IMR-90 (cell line): Measurements from ENCODE around the gene TSSK3. TPM values are rescaled to one million over a fixed set of nuclear protein-coding genes. Genes with fewer than 3 reads are reported as not detected.

Source experiments
- ATAC-seq: fragments of 200-7000 bp; cut with Tn5 transposase; 2 replicates; pipeline ENCODE4 v1.9.1; 2020; ENCODE audit warnings: low read depth, mild to moderate bottlenecking, moderate library complexity
- BruUV-seq: library from RNA; stranded (reverse); fragments of 400-500 nt; replicated peaks from 2 replicates; lab custom pipeline; 2021; lab: Mats Ljungman, UMichigan
- CTCF ChIA-PET: fragments of 300-600 bp; formaldehyde crosslinking; extraction: SDS; loops from one replicate; lab custom pipeline; 2021; ENCODE audit warnings: antibody characterized with exemption; lab: Yijun Ruan, JAX
- POLR2A ChIA-PET: fragments of 300-600 bp; sonication (Branson Sonifier 250); formaldehyde crosslinking; loops from one replicate; lab custom pipeline; 2022; ENCODE audit warnings: antibody characterized with exemption; ENCODE audit not compliant: unreplicated experiment; lab: Charles Lee
- DNase-seq: peaks from one replicate; pipeline ENCODE4 v3.0.0; 2013
- H2AFZ ChIP-seq: replicated peaks from 2 replicates; pipeline ENCODE3; 2013; ENCODE audit warnings: low read length, mild to moderate bottlenecking; ENCODE audit not compliant: poor library complexity
- H2AK5ac ChIP-seq: 2 replicates; pipeline ENCODE4 v1.6.1; 2013; ENCODE audit warnings: low read depth, low read length, inconsistent platforms
- H2AK9ac ChIP-seq: replicated peaks from 2 replicates; pipeline ENCODE3; 2013; ENCODE audit warnings: mild to moderate bottlenecking, low read depth, low read length, moderate library complexity; ENCODE audit not compliant: poor library complexity
- H2BK120ac ChIP-seq: 2 replicates; pipeline ENCODE4 v1.6.1; 2013; ENCODE audit warnings: low read depth, low read length, inconsistent platforms
- H2BK15ac ChIP-seq: 3 replicates; pipeline ENCODE4 v1.6.1; 2013; ENCODE audit warnings: low read depth, low read length, inconsistent platforms
- H2BK20ac ChIP-seq: 2 replicates; pipeline ENCODE4 v1.6.1; 2013; ENCODE audit warnings: low read depth, mild to moderate bottlenecking, inconsistent platforms, low read length, moderate library complexity
- H2BK5ac ChIP-seq: 2 replicates; pipeline ENCODE4 v1.6.1; 2013; ENCODE audit warnings: mild to moderate bottlenecking, low read depth, low read length, inconsistent platforms; ENCODE audit not compliant: poor library complexity, severe bottlenecking
- H3K14ac ChIP-seq: replicated peaks from 2 replicates; pipeline ENCODE4 v1.6.1; 2013; ENCODE audit warnings: low read depth, low read length, inconsistent platforms
- H3K18ac ChIP-seq: 2 replicates; pipeline ENCODE4 v1.6.1; 2013; ENCODE audit warnings: low read depth, low read length, control low read depth
- H3K23ac ChIP-seq: 2 replicates; pipeline ENCODE4 v1.6.1; 2013; ENCODE audit warnings: low read depth, low read length, inconsistent platforms
- H3K27ac ChIP-seq: 2 replicates; pipeline ENCODE4 v1.5.1; 2013; ENCODE audit warnings: mild to moderate bottlenecking, control low read depth, low read length; ENCODE audit not compliant: insufficient read depth
- H3K27me3 ChIP-seq: 2 replicates; pipeline ENCODE4 v1.6.1; 2013; ENCODE audit warnings: low read length; ENCODE audit not compliant: control insufficient read depth, insufficient read depth
- H3K36me3 ChIP-seq: 2 replicates; pipeline ENCODE4 v1.6.1; 2013; ENCODE audit warnings: low read length, mixed read lengths; ENCODE audit not compliant: control insufficient read depth, insufficient read depth
- H3K4ac ChIP-seq: 2 replicates; pipeline ENCODE4 v1.6.1; 2013; ENCODE audit warnings: low read depth, low read length, inconsistent platforms
- H3K4me1 ChIP-seq: 2 replicates; pipeline ENCODE4 v1.6.1; 2013; ENCODE audit warnings: low read length, mixed read lengths; ENCODE audit not compliant: control insufficient read depth, insufficient read depth
- H3K4me2 ChIP-seq: 2 replicates; pipeline ENCODE4 v1.6.1; 2013; ENCODE audit warnings: low read depth, mild to moderate bottlenecking, control low read depth, low read length, moderate library complexity
- H3K4me3 ChIP-seq: 2 replicates; pipeline ENCODE4 v1.5.1; 2013; ENCODE audit warnings: low read depth, mild to moderate bottlenecking, control low read depth, low read length, moderate library complexity; ENCODE audit not compliant: insufficient read depth
- H3K56ac ChIP-seq: 2 replicates; pipeline ENCODE4 v1.6.1; 2013; ENCODE audit warnings: low read length, inconsistent platforms; ENCODE audit not compliant: insufficient read depth; ENCODE audit errors: extremely low read depth
- H3K79me1 ChIP-seq, 2 experiments: 2 replicates each; pipeline ENCODE4 v1.6.1; 2013; ENCODE audit warnings: low read length in 2 of 2, inconsistent platforms in 1 of 2, low read depth in 1 of 2
- H3K9ac ChIP-seq: 2 replicates; pipeline ENCODE4 v1.6.1; 2013; ENCODE audit warnings: low read depth, low read length, control low read depth
- H3K9me1 ChIP-seq: 2 replicates; pipeline ENCODE4 v1.6.1; 2013; ENCODE audit warnings: low read length, inconsistent platforms; ENCODE audit not compliant: insufficient read depth
- H3K9me3 ChIP-seq: 2 replicates; pipeline ENCODE4 v1.6.1; 2013; ENCODE audit warnings: low read length; ENCODE audit not compliant: control insufficient read depth, insufficient read depth
- H4K20me1 ChIP-seq: 2 replicates; pipeline ENCODE4 v1.6.1; 2013; ENCODE audit warnings: low read length, inconsistent platforms; ENCODE audit not compliant: insufficient read depth
- H4K5ac ChIP-seq: 2 replicates; pipeline ENCODE4 v1.6.1; 2013; ENCODE audit warnings: mild to moderate bottlenecking, low read depth, low read length, control low read depth
- H4K8ac ChIP-seq, 2 experiments: 2 replicates each; pipeline ENCODE4 v1.6.1; 2013; ENCODE audit warnings: low read depth in 2 of 2, low read length in 2 of 2, control low read depth in 1 of 2, inconsistent platforms in 1 of 2
- H4K91ac ChIP-seq: 2 replicates; pipeline ENCODE4 v1.6.1; 2013; ENCODE audit warnings: low read depth, low read length, inconsistent platforms; ENCODE audit not compliant: insufficient read depth
- CEBPB ChIP-seq: IDR thresholded peaks from 2 replicates; pipeline ENCODE4 v1.6.1; 2012; ENCODE audit warnings: low read depth, low read length, improper control_type of control experiment
- CHD1 ChIP-seq: IDR thresholded peaks from 2 replicates; pipeline ENCODE4 v1.6.1; 2012; ENCODE audit warnings: low read depth, low read length, improper control_type of control experiment
- CTCF ChIP-seq: conservative IDR thresholded peaks from 2 replicates; pipeline ENCODE4 v1.5.1; 2012; ENCODE audit warnings: mild to moderate bottlenecking, low read depth, low read length, improper control_type of control experiment
- ELK1 ChIP-seq: fragments of 150-350 bp; IDR thresholded peaks from 2 replicates; pipeline ENCODE4 v1.6.1; 2016; ENCODE audit warnings: low read depth, mild to moderate bottlenecking, low read length, moderate library complexity, borderline replicate concordance
- FOS ChIP-seq: fragments of 150-350 bp; IDR thresholded peaks from 2 replicates; pipeline ENCODE4 v1.6.1; 2016; ENCODE audit warnings: low read depth, low read length
- MAFK ChIP-seq: IDR thresholded peaks from 2 replicates; pipeline ENCODE4 v1.6.1; 2012; ENCODE audit warnings: low read depth, low read length, improper control_type of control experiment
- MAZ ChIP-seq: IDR thresholded peaks from 2 replicates; pipeline ENCODE4 v1.6.1; 2012; ENCODE audit warnings: low read depth, mild to moderate bottlenecking, low read length, improper control_type of control experiment, moderate library complexity, borderline replicate concordance
- MXI1 ChIP-seq: IDR thresholded peaks from 2 replicates; pipeline ENCODE4 v1.6.1; 2012; ENCODE audit warnings: low read depth, mild to moderate bottlenecking, low read length, moderate library complexity, borderline replicate concordance
- NFE2L2 ChIP-seq: fragments of 150-350 bp; IDR thresholded peaks from 2 replicates; pipeline ENCODE4 v1.6.1; 2016; ENCODE audit warnings: low read depth, mild to moderate bottlenecking, low read length
- POLR2A ChIP-seq: IDR thresholded peaks from 2 replicates; pipeline ENCODE4 v1.6.1; 2012; ENCODE audit warnings: mild to moderate bottlenecking, low read depth, low read length
- RAD21 ChIP-seq: IDR thresholded peaks from 2 replicates; pipeline ENCODE4 v1.6.1; 2012; ENCODE audit warnings: low read length, improper control_type of control experiment
- RFX5 ChIP-seq: IDR thresholded peaks from 2 replicates; pipeline ENCODE4 v1.8.0; 2012; ENCODE audit warnings: low read depth, mild to moderate bottlenecking, low read length, moderate library complexity
- SMC3 ChIP-seq: fragments of 150-350 bp; IDR thresholded peaks from 2 replicates; pipeline ENCODE4 v1.6.1; 2016; ENCODE audit warnings: low read depth, mild to moderate bottlenecking, antibody characterized with exemption, low read length, moderate library complexity
- WGBS, 2 experiments: methylation state at CpG; one replicate each; pipeline versions ENCODE4 v1.1.5 to v1.1.7; 2013; ENCODE audit warnings: missing lambda C conversion rate in 2 of 2; ENCODE audit not compliant: insufficient read length in 1 of 2; ENCODE audit errors: extremely low coverage in 2 of 2; 5-methylcytosine and 5-hydroxymethylcytosine counted together
- dilution Hi-C: fragments of 300-500 bp; cut with HindIII; formaldehyde crosslinking; loops from one replicate; pipeline ENCODE4 v1.14.3; 2018; ENCODE audit warnings: low sequenced_read_pairs; ENCODE audit not compliant: unreplicated experiment
- in situ Hi-C: fragments of 300-500 bp; cut with MboI; formaldehyde crosslinking; loops from 3 replicates; pipeline ENCODE4 v1.14.3; 2019; ENCODE audit warnings: low sequenced_read_pairs, inconsistent platforms, mixed read lengths
- intact Hi-C: fragments of 100-400 bp; cut with micrococcal nuclease; formaldehyde crosslinking; loops from 2 replicates; pipeline ENCODE4 v1.10.0; 2022
- polyA plus RNA-seq, 3 experiments: library from polyadenylated mRNA; depleted of rRNA; stranded (reverse); fragments of >200 nt; gene quantifications; 2 replicates each; pipeline ENCODE4 v1.2.3, GENCODE V29; 2012; ENCODE audit warnings: low replicate concordance in 1 of 3
- total RNA-seq: library from RNA; depleted of rRNA; stranded (reverse); fragments of >200 nt; gene quantifications from 2 replicates; pipeline ENCODE4 v1.2.3, GENCODE V29; 2012

Gene TSSK3
- total and polyA plus RNA-seq, 2 of the 4 experiments (the other 2 are of a cell fraction) = 0.96 TPM; not detected in 1

- ChIA-PET POLR2A (no interaction called here), CTCF (interaction anchor here (0.6 to 2.9 kb wide), 9 partner anchors 10 to 499 kb away, joined by 3 to 15 read pairs (median 4); partner anchors contain the start of gene DCDC2B)
- peak; percentile 84 for DNase-seq
- TF ChIP-seq SMC3 = peak; percentile 83
- TF ChIP-seq MAFK = no peak
- TF ChIP-seq MXI1 = no peak
- peak; percentile 32; the same call in 1 of the 2 replicates for TF ChIP-seq MAZ
- TF ChIP-seq FOS = 0 out of 2 replicates have a peak, but pooled peaks have one; percentile 14
- TF ChIP-seq CEBPB = no peak
- peak; percentile 91 for TF ChIP-seq CTCF
- peak; percentile 91 for TF ChIP-seq RAD21
- TF ChIP-seq CHD1 = no peak
- no peak for TF ChIP-seq NFE2L2
- TF ChIP-seq RFX5 = no peak
- no peak for TF ChIP-seq ELK1
- 0 out of 2 replicates have a peak, but pooled peaks have one; percentile 32 for TF ChIP-seq POLR2A
- H3K9ac ChIP-seq = no peak overlapping the region
- H2AK9ac ChIP-seq = peak overlapping the region; percentile 56
- H3K9me1 ChIP-seq = no peaks in the 10 kb centered on the region
- peak overlapping the region; percentile 30; the same call in 1 of the 2 replicates for H3K4ac ChIP-seq
- peaks cover 3% of the 10 kb centered on the region; the same call in 1 of the 2 replicates for H3K4me1 ChIP-seq
- no peak overlapping the region for H3K23ac ChIP-seq
- H3K4me2 ChIP-seq = no peak overlapping the region
- H3K14ac ChIP-seq = no peak overlapping the region; the same call in 1 of the 2 replicates
- no peaks in the 10 kb centered on the region; a peak in 1 of 4 replicates for H3K79me1 ChIP-seq
- peak overlapping the region; percentile 92 for H2AFZ ChIP-seq
- dilution Hi-C loops = no loop called here
- no peaks in the 10 kb centered on the region for H4K20me1 ChIP-seq
- no peaks in the 10 kb centered on the region for H3K9me3 ChIP-seq
- H3K4me3 ChIP-seq = no peak overlapping the region
- no peak overlapping the region for H3K18ac ChIP-seq
- H2BK120ac ChIP-seq = 0 out of 2 replicates have a peak overlapping the region, but pooled peaks have one; percentile 53
- H2BK5ac ChIP-seq = no peak overlapping the region
- no peak overlapping the region for H2AK5ac ChIP-seq
- in situ Hi-C loops = no loop called here
- peak overlapping the region; percentile 10 to 83; a peak in 1 of 4 replicates for H4K8ac ChIP-seq
- H2BK20ac ChIP-seq = peak overlapping the region; percentile 4; the same call in 1 of the 2 replicates
- H3K56ac ChIP-seq = no peak overlapping the region
- no peak overlapping the region for H4K5ac ChIP-seq
- intact Hi-C loops = loop anchor here (1.0 to 5.0 kb wide), 4 partner anchors 13 to 486 kb away; partner anchors contain the start of gene HPCA
- H2BK15ac ChIP-seq = no peak overlapping the region
- no peaks in the 10 kb centered on the region for H3K27me3 ChIP-seq
- peak; percentile 94 for ATAC-seq
- no peaks in the 10 kb centered on the region for H3K36me3 ChIP-seq
- no TSS peak for BruUV-seq
- H4K91ac ChIP-seq = no peak overlapping the region
- H3K27ac ChIP-seq = no peak overlapping the region
- no CpG with 5 or more reads among the region's 13 CpGs for WGBS, 2 experiments
These were observed 38.7 kb downstream of the TSSK3 start for GRCh38 chr1:32400876-32401631.
